Parietal lobe (tissue), 2 donors: ENCODE results near the gene MRPS16. TPM values are rescaled to one million over a fixed set of nuclear protein-coding genes. Genes with fewer than 3 reads are reported as not detected.

ENCODE experiments used
- small RNA-seq: library from RNA; depleted of rRNA; stranded (forward); fragments of <200 nt; gene quantifications from one replicate; pipeline ENCODE3, GENCODE V24; 2014; ENCODE audit warnings: low replicate concordance
- total RNA-seq: library from RNA; depleted of rRNA; stranded (reverse); fragments of >200 nt; gene quantifications from one replicate; pipeline ENCODE4 v1.2.3, GENCODE V29; 2014

MRPS16 gene
- 87.3 TPM for total RNA-seq

DNA sequence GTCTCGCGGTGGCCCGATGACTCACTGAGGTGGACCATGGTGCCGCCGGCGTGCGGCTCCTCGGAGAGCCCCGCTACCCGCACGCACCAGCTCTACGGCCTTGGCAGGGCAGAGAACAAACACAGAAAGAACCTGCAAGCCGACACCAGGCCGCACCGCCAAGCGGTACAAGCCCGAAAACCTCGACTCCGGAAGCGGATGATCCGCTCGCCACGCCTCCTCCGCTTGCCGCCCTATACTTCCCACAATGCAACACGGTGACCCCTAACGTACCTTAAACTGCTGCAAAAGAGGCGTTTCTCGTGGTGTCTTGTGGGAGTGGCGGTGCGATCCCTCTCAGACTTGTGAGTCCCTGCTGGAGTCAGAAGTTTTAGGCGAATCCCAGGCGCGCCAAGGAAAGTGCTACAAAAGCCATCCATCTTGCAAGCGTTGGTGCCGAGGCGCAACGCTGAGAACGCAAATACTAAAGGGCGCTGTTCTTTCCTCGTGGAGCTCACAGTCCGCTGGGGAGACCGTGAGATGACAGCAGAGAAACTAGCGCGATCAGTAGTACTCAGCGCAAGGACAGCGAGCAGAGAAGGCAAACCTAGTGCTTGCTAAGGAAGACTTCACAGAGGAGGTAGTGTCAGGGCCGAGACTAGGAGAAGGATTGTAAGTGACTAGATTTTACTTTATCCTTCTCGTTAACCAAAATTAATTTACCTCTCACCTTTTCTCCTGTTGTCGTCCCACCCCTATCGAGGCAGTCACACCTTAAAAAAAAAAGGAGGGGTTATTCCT, at the start of gene MRPS16:
TSS of gene MRPS16 (minus strand) at position 200 of the 780 bp plus-strand sequence. CDS start at position 38, 162 bp downstream.

DNA sequence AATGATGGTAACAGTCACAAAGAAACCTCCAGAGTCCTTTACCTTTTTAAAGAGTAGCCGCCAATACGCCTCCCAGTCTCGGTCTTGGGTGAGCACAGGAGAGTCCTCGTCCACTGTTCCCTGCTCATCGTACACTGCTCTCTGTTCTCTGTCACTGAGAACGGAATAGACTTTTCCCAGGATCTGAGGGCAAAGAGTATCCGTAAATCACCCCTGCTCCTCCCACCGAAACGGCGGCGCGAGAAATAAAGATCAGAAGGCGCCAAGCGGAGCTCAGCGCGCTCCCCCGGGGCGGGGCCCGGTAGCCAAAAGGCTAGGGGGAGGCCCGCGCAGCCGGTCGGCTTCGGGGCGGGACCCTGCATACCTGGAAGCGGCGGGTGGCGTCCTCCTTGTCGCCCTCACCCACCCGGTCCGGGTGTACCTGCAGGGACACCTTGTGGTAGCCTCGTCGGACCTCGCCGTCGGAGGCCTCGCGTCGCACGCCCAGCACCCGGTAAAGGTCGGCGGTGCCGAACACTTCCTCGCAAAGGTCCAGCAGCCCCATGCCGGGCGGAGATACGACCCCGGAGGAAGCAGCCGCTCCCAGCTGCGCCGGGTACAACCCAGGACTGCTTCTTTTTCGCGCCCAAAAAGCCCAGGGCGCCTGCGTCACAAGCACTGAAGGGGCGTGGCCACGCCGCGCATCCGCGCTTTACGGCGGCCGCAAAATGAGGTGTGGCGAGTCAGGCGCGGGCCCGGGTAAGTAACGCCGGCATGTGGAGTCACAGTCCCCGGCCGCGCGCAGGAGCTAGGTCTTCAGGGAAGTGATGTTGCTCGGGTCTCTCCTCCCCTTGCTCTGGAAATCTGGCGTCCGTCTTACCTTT, 5.6 kb downstream of the MRPS16 start, which contains the start of gene DNAJC9:
TSS of gene DNAJC9 (minus strand) at position 610 of the 863 bp plus-strand sequence. CDS start at position 544, 66 bp downstream.

Small RNAs within 50 kb of the gene (small RNA-seq; reads per million reads assigned to genes)
- not detected for gene RNU6-833P

Other genes starting within 250 kb of the MRPS16 start
- gene P4HA1, start 155.8 kb downstream of the MRPS16 start, total RNA-seq = 27.5 TPM
- 1.6 TPM for gene NUDT13, start 142.2 kb downstream of the MRPS16 start, total RNA-seq
- 36.3 TPM for gene ECD, start 84.6 kb downstream of the MRPS16 start, total RNA-seq
- 41.9 TPM for gene FAM149B1, start 84.5 kb downstream of the MRPS16 start, total RNA-seq
- 90.1 TPM for gene DNAJC9, start 5.4 kb downstream of the MRPS16 start, total RNA-seq
- gene CFAP70, start 106.2 kb upstream of the MRPS16 start, total RNA-seq = 1.6 TPM
- gene ANXA7, start 161.4 kb upstream of the MRPS16 start, total RNA-seq = 28.5 TPM
- 6.9 TPM for gene MSS51, start 180.9 kb upstream of the MRPS16 start, total RNA-seq
- 148 TPM for gene PPP3CB, start 243.4 kb upstream of the MRPS16 start, total RNA-seq